Measurements from ENCODE around the gene CREM.
"Not testable (repeated sequence)": the region's sequence is repeated elsewhere in the genome, so short reads cannot be mapped to it uniquely, and the experiment has no call there.

Gene CREM

DNA sequence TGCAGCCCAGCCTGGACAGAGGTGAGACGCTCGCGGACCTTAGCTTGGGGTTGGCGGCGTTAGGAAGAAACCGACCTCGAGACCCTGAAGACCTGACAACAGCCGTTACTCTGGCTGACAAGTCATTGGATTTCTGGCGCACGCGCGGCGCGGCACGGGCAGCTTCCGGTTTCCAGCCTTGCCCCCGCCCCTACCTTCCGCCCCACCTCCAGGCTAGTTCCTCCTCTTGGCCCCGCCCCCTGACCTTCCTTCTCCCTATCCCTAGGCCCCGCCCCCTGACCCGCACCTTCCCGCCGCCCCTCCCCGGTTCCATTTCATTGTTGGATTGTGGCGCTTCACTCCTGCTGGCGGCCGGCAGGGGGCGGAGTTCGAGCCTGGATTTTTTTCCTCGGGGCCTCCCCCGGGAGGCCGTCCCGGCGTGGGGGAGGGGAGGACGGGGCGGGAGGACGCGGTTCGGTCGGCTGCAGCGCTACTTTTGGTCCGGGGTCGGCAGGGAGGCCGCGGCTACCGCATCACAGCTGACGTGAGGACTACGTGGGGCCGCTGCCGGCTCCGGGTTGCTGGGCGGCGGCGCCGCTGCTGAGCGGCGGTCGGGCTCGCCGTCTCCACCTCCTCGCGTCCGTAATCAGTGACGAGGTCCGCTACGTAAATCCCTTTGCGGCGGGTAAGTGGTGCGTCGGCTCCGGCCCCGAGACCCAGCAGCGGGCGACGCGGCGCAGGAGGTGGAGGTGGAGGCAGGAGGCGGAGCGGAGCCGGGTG, at the start of gene CREM:
CREM (plus strand) TSS at position 317 of the 759 bp plus-strand sequence. CDS start 10,990 bp downstream, outside the sequence.
- H3K9me3 ChIP-seq (ENCODE audit: insufficient read depth, low read depth, low read length), result no peaks in the 10 kb centered on the region
- H3K9ac ChIP-seq (ENCODE audit: low read depth, low read length), result peak within 1 kb of the TSS; percentile 96
- peak within 1 kb of the TSS; percentile 75 for H3K27ac ChIP-seq (ENCODE audit: low read length)
- H3K27me3 ChIP-seq (ENCODE audit: insufficient read depth, low read length), result no peaks in the 10 kb centered on the region
- H3K4me3 ChIP-seq (ENCODE audit: low read length), result peak within 1 kb of the TSS; percentile 92
- H3K4me1 ChIP-seq (ENCODE audit: insufficient read depth, low read length), result no peaks in the 10 kb centered on the region
- H3K36me3 ChIP-seq (ENCODE audit: insufficient read depth, low read depth, low read length), result no peaks in the 10 kb centered on the region

DNA sequence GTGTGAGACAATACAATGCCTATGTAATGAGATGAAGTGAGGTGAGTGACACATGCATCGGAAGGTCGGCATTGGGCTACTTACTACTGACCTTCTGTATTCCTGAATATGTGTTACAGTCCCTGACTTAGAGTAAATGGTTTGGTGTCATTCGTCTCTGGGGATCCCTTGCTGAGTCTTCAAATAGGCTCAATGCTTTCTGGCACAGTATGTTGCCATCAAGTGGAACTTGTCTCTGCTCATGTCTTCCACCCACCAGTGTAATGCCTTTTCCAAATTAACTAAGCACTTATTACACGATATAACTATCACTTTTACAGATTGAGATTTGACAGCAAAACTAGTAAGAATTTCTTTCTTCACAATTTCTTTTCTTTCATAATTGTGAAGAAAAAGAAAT, 47.4 kb upstream of the CREM start:
- H3K4me3 ChIP-seq (ENCODE audit: low read length), result no peak overlapping the region
- no peaks in the 10 kb centered on the region for H3K36me3 ChIP-seq (ENCODE audit: insufficient read depth, low read depth, low read length)
- no peaks in the 10 kb centered on the region for H3K9me3 ChIP-seq (ENCODE audit: insufficient read depth, low read depth, low read length)
- no peaks in the 10 kb centered on the region for H3K27me3 ChIP-seq (ENCODE audit: insufficient read depth, low read length)
- H3K27ac ChIP-seq (ENCODE audit: low read length), result no peak overlapping the region
- H3K9ac ChIP-seq (ENCODE audit: low read depth, low read length), result no peak overlapping the region
- H3K4me1 ChIP-seq (ENCODE audit: insufficient read depth, low read length), result no peaks in the 10 kb centered on the region

DNA sequence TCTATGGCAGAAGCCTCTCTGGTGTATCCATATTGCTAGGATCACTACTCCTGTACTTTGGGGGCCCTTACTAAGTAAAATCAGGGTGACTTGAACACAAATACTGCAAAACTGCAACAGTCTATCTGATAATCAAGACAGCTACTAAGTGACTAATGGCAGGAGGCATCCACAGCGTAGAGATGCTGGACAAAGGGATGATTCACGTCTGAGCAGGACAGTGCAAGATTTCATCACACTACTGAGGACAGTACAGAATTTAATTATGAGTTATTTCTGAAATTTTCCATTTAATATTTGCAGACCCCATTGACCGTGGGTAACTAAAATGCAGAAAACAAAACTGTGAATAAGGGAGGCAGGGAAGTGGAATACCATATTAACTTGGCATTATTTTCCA, 46.9 kb upstream of the CREM start:
- Histone ChIP-seq H3K4me1 (ENCODE audit: insufficient read depth, low read length) (no peaks in the 10 kb centered on the region), H3K9ac (ENCODE audit: low read depth, low read length) (no peak overlapping the region), H3K27ac (ENCODE audit: low read length) (no peak overlapping the region), H3K4me3 (ENCODE audit: low read length) (no peak overlapping the region), H3K9me3 (ENCODE audit: insufficient read depth, low read depth, low read length) (no peaks in the 10 kb centered on the region), H3K36me3 (ENCODE audit: insufficient read depth, low read depth, low read length) (no peaks in the 10 kb centered on the region), H3K27me3 (ENCODE audit: insufficient read depth, low read length) (no peaks in the 10 kb centered on the region)

DNA sequence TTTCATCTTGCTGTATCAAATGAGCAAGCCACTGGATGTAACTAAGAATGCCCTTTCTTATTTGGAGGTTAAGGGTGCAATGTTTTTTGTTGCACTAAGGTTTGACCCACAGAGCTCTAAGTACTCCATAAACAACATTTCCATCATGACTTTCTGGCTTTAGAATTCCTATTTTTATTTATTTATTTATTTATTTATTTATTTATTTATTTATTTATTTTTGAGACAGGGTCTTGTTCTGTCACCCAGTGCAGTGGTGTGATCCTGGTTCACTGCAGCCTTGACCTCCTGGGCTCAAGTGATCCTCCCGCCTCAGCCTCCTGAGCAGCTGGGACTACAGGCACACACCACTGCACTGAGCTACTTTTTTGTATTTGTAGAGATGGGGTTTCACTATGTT, 46.4 kb upstream of the CREM start:
- H3K36me3 ChIP-seq (ENCODE audit: insufficient read depth, low read depth, low read length); H3K4me1 ChIP-seq (ENCODE audit: insufficient read depth, low read length); H3K27ac ChIP-seq (ENCODE audit: low read length); H3K4me3 ChIP-seq (ENCODE audit: low read length); H3K27me3 ChIP-seq (ENCODE audit: insufficient read depth, low read length); H3K9me3 ChIP-seq (ENCODE audit: insufficient read depth, low read depth, low read length); H3K9ac ChIP-seq (ENCODE audit: low read depth, low read length): not testable (repeated sequence)

DNA sequence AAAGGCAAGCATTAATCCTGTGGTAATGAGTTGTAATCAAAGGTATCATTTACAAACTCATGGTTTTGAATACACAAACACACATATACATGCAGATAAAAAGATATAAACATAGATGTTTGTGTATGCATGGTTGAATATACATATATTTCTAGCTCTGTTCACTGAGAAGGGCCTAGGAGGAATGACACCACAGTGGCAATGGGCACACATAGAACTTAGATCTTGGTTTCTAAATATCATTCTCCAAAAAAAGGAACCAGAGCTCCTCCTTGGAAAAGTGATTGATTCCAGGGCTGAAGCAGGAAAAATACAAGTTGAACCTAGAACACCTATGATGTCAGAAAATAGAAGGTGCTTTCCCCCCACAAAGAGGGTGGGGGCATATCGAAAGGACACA, 43.4 kb upstream of the CREM start:
- Histone ChIP-seq H3K27ac (ENCODE audit: low read length) (no peak overlapping the region), H3K4me3 (ENCODE audit: low read length) (no peak overlapping the region), H3K9ac (ENCODE audit: low read depth, low read length) (no peak overlapping the region), H3K36me3 (ENCODE audit: insufficient read depth, low read depth, low read length) (0 out of 2 replicates have a peak, but pooled peaks cover 3% of the 10 kb centered on the region), H3K9me3 (ENCODE audit: insufficient read depth, low read depth, low read length) (no peaks in the 10 kb centered on the region), H3K27me3 (ENCODE audit: insufficient read depth, low read length) (no peaks in the 10 kb centered on the region), H3K4me1 (ENCODE audit: insufficient read depth, low read length) (no peaks in the 10 kb centered on the region)

DNA sequence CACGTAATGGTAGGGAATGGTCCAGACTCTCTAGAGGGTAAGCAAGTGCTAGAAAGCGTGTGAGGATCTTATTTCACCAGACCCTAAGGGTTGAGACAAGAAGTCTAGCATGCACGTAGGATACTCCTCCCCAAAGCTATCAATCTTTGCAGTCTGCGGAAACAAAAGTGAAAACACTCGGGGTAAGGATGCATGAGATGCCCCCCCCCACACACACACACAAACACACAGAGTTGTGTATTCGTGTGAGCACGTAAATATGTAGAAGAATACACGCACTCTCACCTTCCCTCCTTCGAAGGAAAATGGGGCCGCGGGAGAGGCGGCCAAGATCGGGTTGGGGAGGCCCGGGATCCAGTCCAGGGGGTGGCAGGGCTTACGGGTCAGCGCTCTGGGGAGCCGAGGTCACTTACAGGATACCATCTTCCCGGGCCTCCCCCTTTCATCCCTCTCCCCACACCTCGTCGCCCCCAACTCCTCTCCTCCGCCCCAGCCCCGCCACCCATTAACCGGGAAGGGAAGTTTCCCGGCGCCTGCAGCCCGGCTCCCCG, 37.0 kb upstream of the CREM start:
- Histone ChIP-seq H3K9ac (ENCODE audit: low read depth, low read length) (peak overlapping the region; percentile 87; the same call in 1 of the 2 replicates), H3K9me3 (ENCODE audit: insufficient read depth, low read depth, low read length) (peaks cover 6% of the 10 kb centered on the region; the same call in 1 of the 2 replicates), H3K27me3 (ENCODE audit: insufficient read depth, low read length) (no peaks in the 10 kb centered on the region), H3K4me1 (ENCODE audit: insufficient read depth, low read length) (no peaks in the 10 kb centered on the region), H3K27ac (ENCODE audit: low read length) (no peak overlapping the region), H3K36me3 (ENCODE audit: insufficient read depth, low read depth, low read length) (0 out of 2 replicates have a peak, but pooled peaks cover 3% of the 10 kb centered on the region), H3K4me3 (ENCODE audit: low read length) (peak overlapping the region; percentile 92)

DNA sequence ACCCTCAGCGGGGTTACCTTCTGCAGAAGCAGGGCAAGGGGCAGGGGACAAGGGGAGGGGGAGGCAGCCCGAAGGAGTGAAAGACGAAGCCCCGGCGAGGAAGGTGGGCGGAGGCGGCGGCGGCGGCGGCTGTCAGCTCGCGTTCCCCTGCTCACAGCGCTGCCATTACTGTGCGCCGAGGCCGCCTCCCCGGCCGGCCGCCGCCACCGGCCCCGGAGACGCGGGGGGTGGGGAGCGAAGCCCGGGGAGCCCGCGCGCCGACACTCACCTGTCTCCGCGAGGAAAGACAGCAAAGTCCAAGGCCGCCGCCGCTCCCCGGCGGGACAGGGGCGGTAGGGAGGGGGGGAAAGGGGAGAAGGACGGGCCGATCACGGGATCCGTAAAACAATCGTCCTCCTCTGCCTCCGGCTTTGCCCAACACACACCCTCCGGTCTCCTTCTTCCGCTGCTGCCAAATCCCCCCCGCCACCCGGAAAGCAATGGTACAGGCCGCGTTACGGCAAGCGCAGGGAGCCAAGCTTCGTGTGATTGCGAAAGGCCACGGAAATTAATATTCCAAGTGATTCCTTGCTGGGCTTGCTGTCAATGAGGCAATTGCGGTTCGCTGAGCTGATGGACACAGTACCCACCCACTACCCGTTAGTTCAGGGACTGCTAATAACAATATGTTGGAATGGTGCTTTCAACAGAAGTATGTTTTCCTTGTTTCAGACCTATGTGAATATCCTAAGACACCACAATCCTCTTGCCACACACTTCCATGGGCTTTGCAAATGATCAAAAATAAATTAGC, 36.3 kb upstream of the CREM start, which contains the start of gene CUL2:
CUL2 (minus strand) TSS at position 180 of the 793 bp plus-strand sequence. CDS start 19,024 bp downstream, outside the sequence.
- Histone ChIP-seq H3K9me3 (ENCODE audit: insufficient read depth, low read depth, low read length) (peaks cover 6% of the 10 kb centered on the region; the same call in 1 of the 2 replicates), H3K9ac (ENCODE audit: low read depth, low read length) (peak within 1 kb of the TSS; percentile 87), H3K27me3 (ENCODE audit: insufficient read depth, low read length) (no peaks in the 10 kb centered on the region), H3K36me3 (ENCODE audit: insufficient read depth, low read depth, low read length) (0 out of 2 replicates have a peak, but pooled peaks cover 3% of the 10 kb centered on the region), H3K4me3 (ENCODE audit: low read length) (peak within 1 kb of the TSS; percentile 92), H3K27ac (ENCODE audit: low read length) (peak within 1 kb of the TSS; percentile 6), H3K4me1 (ENCODE audit: insufficient read depth, low read length) (no peaks in the 10 kb centered on the region)

DNA sequence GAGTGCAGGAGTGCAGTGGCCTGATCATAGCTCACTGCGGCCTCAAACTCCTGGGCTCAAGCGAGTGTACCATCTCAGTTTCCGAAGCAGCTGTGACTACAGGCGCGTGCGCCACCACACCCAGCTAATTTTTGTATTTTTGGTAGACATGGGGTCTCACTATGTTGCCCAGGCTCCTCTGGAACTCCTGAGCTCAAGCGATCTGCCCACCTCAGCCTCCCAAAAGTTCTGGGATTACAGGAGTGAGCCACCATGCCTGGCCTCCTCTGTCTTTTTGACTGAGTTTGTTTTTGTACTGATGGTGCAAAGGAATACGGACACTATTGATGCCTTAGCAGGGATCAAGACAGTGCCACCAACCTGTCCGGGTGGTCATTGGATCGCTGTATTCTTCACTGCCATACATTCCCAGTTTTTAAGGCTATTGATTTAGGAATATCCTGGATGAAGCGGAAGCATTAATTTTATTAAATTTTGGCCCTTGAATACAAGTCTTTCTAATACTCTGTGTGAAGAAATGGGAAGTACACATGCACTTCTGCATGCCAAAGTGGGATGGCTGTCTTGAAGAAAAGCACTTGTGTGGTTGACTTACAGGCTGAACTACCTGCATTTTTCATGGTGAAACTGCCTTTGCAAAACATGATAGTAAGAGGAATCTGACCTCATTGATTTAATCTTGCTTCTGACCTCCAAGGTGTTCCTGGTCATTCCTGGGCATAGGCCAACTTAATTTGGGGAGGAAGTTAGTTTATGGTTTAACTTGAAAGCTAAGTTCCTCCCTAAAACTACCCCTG, 34.5 kb upstream of the CREM start:
- H3K9ac ChIP-seq (ENCODE audit: low read depth, low read length), result no peak overlapping the region
- H3K27me3 ChIP-seq (ENCODE audit: insufficient read depth, low read length), result no peaks in the 10 kb centered on the region
- H3K36me3 ChIP-seq (ENCODE audit: insufficient read depth, low read depth, low read length), result 0 out of 2 replicates have a peak, but pooled peaks cover 3% of the 10 kb centered on the region
- H3K4me1 ChIP-seq (ENCODE audit: insufficient read depth, low read length), result no peaks in the 10 kb centered on the region
- H3K4me3 ChIP-seq (ENCODE audit: low read length), result no peak overlapping the region
- no peak overlapping the region for H3K27ac ChIP-seq (ENCODE audit: low read length)
- peaks cover 6% of the 10 kb centered on the region; the same call in 1 of the 2 replicates for H3K9me3 ChIP-seq (ENCODE audit: insufficient read depth, low read depth, low read length)

DNA sequence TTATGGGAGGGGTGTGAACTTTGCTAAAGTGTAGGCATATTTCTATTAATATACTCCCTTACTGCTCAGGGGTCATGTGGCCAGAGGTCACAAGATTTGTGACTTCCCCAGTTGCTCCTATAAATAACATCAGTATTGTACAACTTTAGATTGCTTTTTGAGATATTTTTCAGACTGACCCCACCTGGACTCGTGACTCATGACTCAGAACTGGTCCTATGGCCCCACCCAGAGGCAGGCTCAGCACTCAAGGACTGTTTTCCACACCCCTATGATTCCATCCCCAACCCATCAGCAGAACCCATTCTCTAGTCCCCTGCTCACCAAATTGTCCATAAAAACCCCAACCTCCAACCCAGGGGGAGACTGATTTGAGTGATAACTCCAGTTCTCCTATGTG, 33.8 kb upstream of the CREM start:
- Histone ChIP-seq H3K27ac (ENCODE audit: low read length) (no peak overlapping the region), H3K9me3 (ENCODE audit: insufficient read depth, low read depth, low read length) (peaks cover 6% of the 10 kb centered on the region; the same call in 1 of the 2 replicates), H3K4me3 (ENCODE audit: low read length) (no peak overlapping the region), H3K27me3 (ENCODE audit: insufficient read depth, low read length) (no peaks in the 10 kb centered on the region), H3K9ac (ENCODE audit: low read depth, low read length) (no peak overlapping the region), H3K36me3 (ENCODE audit: insufficient read depth, low read depth, low read length) (0 out of 2 replicates have a peak, but pooled peaks cover 1% of the 10 kb centered on the region), H3K4me1 (ENCODE audit: insufficient read depth, low read length) (no peaks in the 10 kb centered on the region)

DNA sequence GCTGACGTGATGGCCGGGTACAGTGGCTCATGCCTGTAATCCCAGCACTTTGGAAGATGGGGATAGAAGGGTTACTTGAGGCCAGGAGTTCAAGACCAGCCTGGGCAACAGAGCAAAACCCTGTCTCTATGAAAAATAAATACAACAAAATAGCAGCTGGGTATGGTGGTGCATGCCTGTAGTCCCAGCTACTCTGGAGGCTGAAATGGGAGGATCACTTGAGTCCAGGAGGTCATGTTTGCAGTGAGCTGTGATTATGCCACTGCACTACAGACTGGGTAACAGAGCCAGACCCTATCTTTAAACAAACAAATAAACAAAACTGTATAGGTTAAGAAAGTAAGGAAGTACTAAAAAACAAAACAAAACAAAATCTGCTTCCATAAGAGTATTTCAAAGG, 30.3 kb upstream of the CREM start:
- Histone ChIP-seq H3K27ac (ENCODE audit: low read length) (no peak overlapping the region), H3K27me3 (ENCODE audit: insufficient read depth, low read length) (no peaks in the 10 kb centered on the region), H3K9me3 (ENCODE audit: insufficient read depth, low read depth, low read length) (peaks cover 6% of the 10 kb centered on the region; the same call in 1 of the 2 replicates), H3K36me3 (ENCODE audit: insufficient read depth, low read depth, low read length) (no peaks in the 10 kb centered on the region), H3K4me1 (ENCODE audit: insufficient read depth, low read length) (no peaks in the 10 kb centered on the region), H3K9ac (ENCODE audit: low read depth, low read length) (no peak overlapping the region), H3K4me3 (ENCODE audit: low read length) (no peak overlapping the region)

DNA sequence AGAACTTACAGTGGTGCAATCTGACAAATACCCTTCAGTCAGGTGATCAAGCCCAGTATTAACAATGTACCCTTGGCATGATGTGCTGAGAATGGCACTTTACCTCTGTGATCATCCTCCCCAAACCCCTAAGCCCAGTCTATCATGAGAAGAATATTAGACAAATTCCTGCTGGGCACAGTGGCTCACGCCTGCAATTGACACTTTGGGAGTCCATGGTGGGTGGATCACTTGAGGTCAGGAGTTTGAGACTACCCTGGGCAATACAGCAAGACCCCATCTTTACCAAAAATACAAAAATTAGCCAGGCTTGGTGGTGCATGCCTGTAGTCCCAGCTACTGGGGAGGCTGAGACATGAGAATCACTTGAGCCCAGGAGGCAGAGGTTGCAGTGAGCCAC, 29.1 kb upstream of the CREM start:
- Histone ChIP-seq H3K27me3 (ENCODE audit: insufficient read depth, low read length) (no peaks in the 10 kb centered on the region), H3K9ac (ENCODE audit: low read depth, low read length) (no peak overlapping the region), H3K36me3 (ENCODE audit: insufficient read depth, low read depth, low read length) (no peaks in the 10 kb centered on the region), H3K4me3 (ENCODE audit: low read length) (no peak overlapping the region), H3K4me1 (ENCODE audit: insufficient read depth, low read length) (no peaks in the 10 kb centered on the region), H3K27ac (ENCODE audit: low read length) (no peak overlapping the region), H3K9me3 (ENCODE audit: insufficient read depth, low read depth, low read length) (peaks cover 6% of the 10 kb centered on the region; the same call in 1 of the 2 replicates)
